Upper lobe of right lung (tissue), 1 donor: ENCODE measurements around the gene RAB31. TPM values are rescaled to one million over a fixed set of nuclear protein-coding genes. Genes with fewer than 3 reads are reported as not detected.
A peak's percentile ranks its signal among the peaks of the same experiment; 100 is the strongest.

Experiments
- ATAC-seq: fragments of 200-7000 bp; cut with Tn5 transposase; one replicate; pipeline ENCODE4 v1.9.1; 2020; ENCODE audit warnings: mild to moderate bottlenecking, moderate library complexity
- DNase-seq: peaks from one replicate; pipeline ENCODE4 v3.0.0-alpha.2; 2020
- H3K27ac ChIP-seq: fragments of 200-600 bp; one replicate; pipeline ENCODE4 v1.8.0; 2022
- H3K27me3 ChIP-seq: fragments of 200-600 bp; one replicate; pipeline ENCODE4 v1.8.0; 2022; ENCODE audit warnings: mild to moderate bottlenecking
- H3K36me3 ChIP-seq: fragments of 200-600 bp; one replicate; pipeline ENCODE4 v1.8.0; 2022
- H3K4me1 ChIP-seq: fragments of 200-600 bp; one replicate; pipeline ENCODE4 v1.8.0; 2022
- H3K4me3 ChIP-seq: fragments of 200-600 bp; one replicate; pipeline ENCODE4 v1.8.0; 2022; ENCODE audit warnings: mild to moderate bottlenecking
- H3K9me3 ChIP-seq: fragments of 200-600 bp; one replicate; pipeline ENCODE4 v1.8.0; 2022
- intact Hi-C: fragments of 100-400 bp; cut with DNase I; formaldehyde crosslinking; loops from one replicate; pipeline ENCODE4 v1.11.0; 2022
- total RNA-seq: library from RNA; stranded (reverse); fragmentation: NEBNext Ultra II Directional; extraction: Animal tissue kit (Norgen Biotek cat#: 25700); gene quantifications from one replicate; pipeline ENCODE4 v1.2.1, GENCODE V29; 2021
- TF ChIP-seq, protein P1 (sequence below): fragments of 200-600 bp; IDR thresholded peaks from one replicate; pipeline ENCODE4 v1.8.0; 2022; ENCODE audit warnings: antibody characterized with exemption
- donor health status: DM: no; HTN: yes; CAD: no; lungs with severe emphysema.

Gene RAB31
- total RNA-seq, 1 donor from 2014 or later, result 137 TPM

DNA sequence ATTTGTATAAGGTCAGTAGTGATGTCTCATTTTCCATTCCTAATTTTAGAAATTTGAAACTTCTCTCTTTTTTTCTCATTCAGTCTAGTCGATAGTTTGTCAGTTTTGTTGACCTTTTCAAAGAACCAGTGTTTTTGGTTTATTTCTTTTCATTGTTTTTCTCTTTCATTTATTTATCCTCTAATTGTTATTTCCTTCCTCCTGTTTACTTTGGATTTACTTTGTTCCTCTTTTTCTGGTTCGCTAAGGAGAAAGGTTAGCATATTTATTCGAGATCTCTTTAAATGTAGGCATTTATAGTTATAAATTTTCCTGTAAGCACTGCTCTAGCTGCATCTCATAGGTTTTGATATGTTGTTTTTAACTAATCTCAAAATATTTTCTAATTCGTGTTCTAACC is 112.6 kb downstream of the RAB31 start:
- ATAC-seq (no peak), DNase-seq (no peak)
- Histone ChIP-seq H3K27me3 (no peaks in the 10 kb centered on the region), H3K36me3 (no peaks in the 10 kb centered on the region), H3K4me1 (peaks cover 23% of the 10 kb centered on the region), H3K27ac (no peak overlapping the region), H3K4me3 (no peak overlapping the region), H3K9me3 (no peaks in the 10 kb centered on the region)
- intact Hi-C loops, result no loop called here
- TF ChIP-seq, protein P1, sequence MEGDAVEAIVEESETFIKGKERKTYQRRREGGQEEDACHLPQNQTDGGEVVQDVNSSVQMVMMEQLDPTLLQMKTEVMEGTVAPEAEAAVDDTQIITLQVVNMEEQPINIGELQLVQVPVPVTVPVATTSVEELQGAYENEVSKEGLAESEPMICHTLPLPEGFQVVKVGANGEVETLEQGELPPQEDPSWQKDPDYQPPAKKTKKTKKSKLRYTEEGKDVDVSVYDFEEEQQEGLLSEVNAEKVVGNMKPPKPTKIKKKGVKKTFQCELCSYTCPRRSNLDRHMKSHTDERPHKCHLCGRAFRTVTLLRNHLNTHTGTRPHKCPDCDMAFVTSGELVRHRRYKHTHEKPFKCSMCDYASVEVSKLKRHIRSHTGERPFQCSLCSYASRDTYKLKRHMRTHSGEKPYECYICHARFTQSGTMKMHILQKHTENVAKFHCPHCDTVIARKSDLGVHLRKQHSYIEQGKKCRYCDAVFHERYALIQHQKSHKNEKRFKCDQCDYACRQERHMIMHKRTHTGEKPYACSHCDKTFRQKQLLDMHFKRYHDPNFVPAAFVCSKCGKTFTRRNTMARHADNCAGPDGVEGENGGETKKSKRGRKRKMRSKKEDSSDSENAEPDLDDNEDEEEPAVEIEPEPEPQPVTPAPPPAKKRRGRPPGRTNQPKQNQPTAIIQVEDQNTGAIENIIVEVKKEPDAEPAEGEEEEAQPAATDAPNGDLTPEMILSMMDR, result no peak

DNA sequence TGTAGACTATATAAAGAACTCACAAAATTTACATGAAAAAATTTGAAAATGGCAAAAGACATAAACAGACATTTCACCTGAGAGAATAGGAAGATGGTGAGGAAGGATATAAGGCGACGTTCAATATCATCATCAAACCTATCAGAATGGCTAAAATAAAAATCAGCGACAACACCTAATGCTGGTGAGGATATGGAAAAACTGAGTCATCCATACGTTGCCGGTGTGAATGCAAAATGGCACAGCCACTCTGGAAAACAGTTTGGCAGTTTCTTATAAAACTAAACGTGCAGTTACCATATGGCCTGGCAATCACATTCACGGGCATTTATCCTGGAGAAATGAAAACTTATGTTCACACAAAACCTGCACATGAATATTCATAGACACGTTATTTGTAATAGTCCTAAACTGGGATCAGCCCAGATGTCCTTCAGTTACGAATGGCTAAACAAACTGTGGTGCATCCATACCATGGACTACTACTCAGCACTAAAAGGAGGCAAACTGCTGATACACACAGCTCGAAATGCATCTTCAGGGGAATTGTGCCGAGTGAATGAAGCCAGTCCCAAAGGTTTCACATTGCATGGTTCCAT is 114.6 kb downstream of the RAB31 start:
- no peak overlapping the region for H3K27ac ChIP-seq
- H3K4me1 ChIP-seq, result peaks cover 39% of the 10 kb centered on the region
- ATAC-seq, result no peak
- H3K27me3 ChIP-seq, result no peaks in the 10 kb centered on the region
- intact Hi-C loops, result no loop called here
- no peaks in the 10 kb centered on the region for H3K9me3 ChIP-seq
- no peak overlapping the region for H3K4me3 ChIP-seq
- TF ChIP-seq, protein P1, result no peak
- DNase-seq, result no peak
- no peaks in the 10 kb centered on the region for H3K36me3 ChIP-seq

DNA sequence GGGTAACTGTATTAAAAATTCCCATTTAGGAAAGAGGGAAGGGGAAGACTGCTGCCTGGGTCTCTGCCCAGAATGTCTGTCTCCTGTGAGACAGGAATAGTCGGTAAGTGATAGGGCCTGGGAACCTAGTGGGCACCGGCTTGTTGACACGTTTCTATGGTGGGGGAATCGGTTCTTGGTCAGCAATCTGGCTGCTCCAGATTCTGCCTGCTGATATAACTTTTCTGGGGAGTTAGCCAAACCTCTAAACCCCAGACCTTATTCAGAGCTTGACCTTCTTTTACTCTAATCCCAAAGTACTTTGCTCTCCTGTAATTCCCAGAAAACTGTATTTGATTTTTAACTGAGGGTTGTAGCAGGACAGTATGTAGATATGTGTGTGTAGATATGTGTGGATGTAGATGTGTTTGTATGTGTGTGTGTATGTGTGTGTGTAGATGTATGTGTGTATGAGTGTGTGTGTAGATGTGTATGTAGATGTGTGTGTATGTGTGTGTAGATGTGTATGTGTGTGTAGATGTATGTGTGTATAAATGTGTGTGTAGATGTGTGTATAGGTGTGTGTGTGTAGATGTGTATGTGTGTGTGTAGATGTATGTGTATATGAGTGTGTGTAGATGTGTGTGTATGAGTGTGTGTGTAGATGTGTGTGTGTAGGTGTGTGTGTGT is 115.8 kb downstream of the RAB31 start:
- TF ChIP-seq, protein P1, result no peak
- H3K4me3 ChIP-seq, result no peak overlapping the region
- no peaks in the 10 kb centered on the region for H3K36me3 ChIP-seq
- no peak for ATAC-seq
- peak overlapping the region; percentile 48 for H3K27ac ChIP-seq
- DNase-seq, result no peak
- intact Hi-C loops, result no loop called here
- no peaks in the 10 kb centered on the region for H3K9me3 ChIP-seq
- peaks cover 39% of the 10 kb centered on the region for H3K4me1 ChIP-seq
- no peaks in the 10 kb centered on the region for H3K27me3 ChIP-seq

DNA sequence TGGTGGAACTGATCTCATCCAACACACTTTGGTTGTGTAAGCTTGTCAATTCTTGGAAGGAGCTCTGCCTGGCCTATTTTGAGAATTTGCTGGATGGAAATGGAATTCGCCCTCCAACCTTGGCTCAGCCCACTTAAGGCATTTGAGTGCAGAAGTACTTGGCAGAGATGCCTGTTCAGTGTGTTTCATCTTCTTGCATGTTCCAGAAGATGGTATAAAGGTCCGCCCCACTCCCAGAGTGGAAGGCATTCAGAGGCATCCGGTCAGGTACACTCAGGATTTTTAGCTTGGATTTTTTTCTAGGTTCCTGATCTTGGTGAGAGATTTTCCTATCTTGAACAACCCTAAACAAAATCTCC is 116.4 kb downstream of the RAB31 start:
- TF ChIP-seq, protein P1, result no peak
- H3K9me3 ChIP-seq, result no peaks in the 10 kb centered on the region
- peak overlapping the region; percentile 75 for H3K27ac ChIP-seq
- intact Hi-C loops, result no loop called here
- ATAC-seq (peak; percentile 68), DNase-seq (no peak)
- H3K4me3 ChIP-seq, result no peak overlapping the region
- no peaks in the 10 kb centered on the region for H3K36me3 ChIP-seq
- peaks cover 39% of the 10 kb centered on the region for H3K4me1 ChIP-seq
- no peaks in the 10 kb centered on the region for H3K27me3 ChIP-seq

DNA sequence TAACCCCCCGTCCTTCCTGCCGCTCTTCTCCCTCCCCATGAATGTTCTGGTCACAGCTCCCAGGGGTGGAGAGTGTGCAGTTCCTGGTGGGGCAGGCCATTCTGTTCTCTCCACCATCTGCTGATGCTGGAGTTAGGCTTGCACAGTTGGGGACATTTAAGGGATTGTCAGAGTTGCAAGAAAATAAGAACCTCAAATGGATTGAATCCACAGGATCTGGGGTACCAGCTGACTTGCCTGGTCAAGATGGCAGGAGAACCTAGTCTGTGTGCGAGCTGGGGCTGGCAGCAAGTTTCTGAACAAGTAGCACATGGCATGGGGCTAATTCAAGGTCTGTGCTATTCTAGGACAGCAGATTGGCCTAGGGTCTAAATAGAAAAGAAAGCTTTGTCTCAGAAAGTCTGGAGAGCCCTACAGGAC is 116.9 kb downstream of the RAB31 start:
- no peaks in the 10 kb centered on the region for H3K36me3 ChIP-seq
- no peak for DNase-seq
- H3K27me3 ChIP-seq, result no peaks in the 10 kb centered on the region
- peaks cover 39% of the 10 kb centered on the region for H3K4me1 ChIP-seq
- H3K9me3 ChIP-seq, result no peaks in the 10 kb centered on the region
- peak overlapping the region; percentile 75 for H3K27ac ChIP-seq
- TF ChIP-seq, protein P1, result no peak
- H3K4me3 ChIP-seq, result no peak overlapping the region
- ATAC-seq, result peak; percentile 1
- intact Hi-C loops, result no loop called here
